GM19467 (cell line): ENCODE data around the gene PAX8.
A peak's percentile ranks its signal among the peaks of the same experiment; 100 is the strongest.

Source experiments
- ATAC-seq: cut with Tn5 transposase; IDR thresholded peaks from one replicate; pipeline ENCODE4 v1.9.1; 2021; ENCODE audit warnings: mild to moderate bottlenecking, moderate library complexity; ENCODE audit not compliant: unreplicated experiment

The PAX8 gene

DNA sequence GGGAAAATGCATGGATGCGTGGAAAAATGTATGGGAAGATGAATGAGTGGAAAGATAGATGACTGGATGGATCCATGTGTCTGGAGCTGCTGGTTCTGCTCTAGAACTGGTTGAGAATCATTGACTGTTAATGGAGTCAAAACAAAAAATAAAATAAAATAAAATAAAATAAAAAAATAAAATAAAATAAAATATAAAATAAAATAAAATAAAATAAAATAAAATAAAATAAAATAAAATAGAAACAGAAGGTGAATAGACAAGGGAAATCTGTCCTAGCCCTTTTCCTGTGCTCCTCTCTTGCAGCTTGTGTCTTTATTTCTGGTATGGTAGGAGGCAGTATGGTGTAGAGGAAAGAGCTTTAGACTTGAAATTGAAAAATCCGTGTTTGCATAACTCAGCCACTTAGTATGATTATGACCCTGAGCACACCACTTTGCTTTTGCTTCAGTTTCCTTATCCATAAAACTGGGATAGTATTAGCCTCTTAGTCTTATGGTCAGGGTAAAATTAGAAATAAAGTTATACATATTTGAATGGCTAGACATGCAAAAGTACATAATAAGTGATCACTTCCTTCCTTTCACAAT lies 54.0 kb downstream of the PAX8 start:
- no peak for ATAC-seq

DNA sequence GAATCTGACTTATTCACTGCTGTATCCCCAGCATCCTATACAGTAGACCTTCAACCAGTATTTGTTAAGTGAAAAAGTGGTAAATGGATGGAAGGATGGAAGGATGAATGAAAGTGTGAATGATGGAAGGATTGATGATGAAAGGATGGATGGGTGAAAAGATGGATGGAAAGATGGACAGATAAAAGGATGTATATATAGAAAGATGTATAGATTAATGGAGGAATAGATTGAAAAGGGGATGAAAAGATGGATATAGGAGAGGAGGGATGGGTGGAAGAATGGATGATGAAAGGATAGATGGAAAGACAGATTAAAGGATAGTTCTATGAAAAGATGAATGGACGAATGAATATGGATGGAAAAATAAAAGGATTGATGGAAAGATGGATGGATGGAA lies 54.9 kb downstream of the PAX8 start:
- ATAC-seq, result no peak

DNA sequence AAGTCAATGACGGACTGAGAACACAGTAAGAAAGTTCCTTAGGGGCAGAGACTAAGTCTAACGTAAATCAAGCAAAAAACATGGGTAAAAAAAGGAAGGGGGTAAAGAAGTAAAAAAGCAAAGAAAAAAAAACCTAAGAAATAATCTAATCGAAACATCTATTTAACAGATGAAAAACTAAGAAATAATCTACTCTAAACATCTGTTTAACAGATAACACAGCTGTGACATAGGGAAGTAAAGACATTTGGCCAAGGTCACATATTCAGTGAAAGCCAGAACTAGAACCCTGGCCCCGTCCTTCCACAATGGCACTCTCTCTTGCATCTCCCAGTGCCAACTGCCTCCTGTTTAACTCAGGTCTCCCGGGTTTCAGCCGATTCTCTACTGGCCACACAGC lies 56.9 kb downstream of the PAX8 start:
- no peak for ATAC-seq

DNA sequence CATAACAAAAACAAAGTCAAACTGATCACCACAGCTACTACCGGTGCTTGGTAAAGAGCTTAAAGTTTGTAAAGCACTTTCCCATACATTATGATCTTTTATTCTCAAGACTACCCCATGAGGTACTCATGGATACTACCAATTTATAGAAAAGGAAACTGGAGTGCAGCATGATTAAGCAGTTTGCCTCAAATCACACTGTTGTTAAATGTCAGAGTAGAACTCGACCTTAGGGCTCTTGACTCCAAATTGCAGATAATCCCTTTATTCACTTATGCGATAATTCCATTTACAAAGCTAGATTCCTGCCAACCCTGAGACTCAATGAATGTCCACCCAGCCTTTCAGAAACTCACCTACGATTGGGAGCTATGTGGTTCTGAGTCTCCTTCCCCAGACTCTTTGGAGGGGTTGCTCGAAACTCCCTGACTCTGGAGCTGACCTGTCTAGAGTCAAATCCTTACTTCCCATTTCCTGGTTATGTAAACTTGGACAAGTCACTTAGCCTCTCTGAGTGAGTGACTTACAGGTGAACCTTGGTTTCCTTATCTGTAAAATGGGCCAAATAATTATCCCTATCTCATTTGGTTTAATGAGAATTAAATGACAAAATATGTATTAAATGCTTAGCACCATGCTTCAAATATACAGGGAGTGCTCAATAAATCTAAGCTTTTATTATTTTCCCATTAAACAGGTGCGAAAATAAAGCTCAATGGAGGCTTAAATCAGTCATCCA lies 57.6 kb downstream of the PAX8 start:
- ATAC-seq, result no peak

GRCh38 chr2:113219889-113220641 lies 58.7 kb downstream of the PAX8 start:
- ATAC-seq, result no peak

DNA sequence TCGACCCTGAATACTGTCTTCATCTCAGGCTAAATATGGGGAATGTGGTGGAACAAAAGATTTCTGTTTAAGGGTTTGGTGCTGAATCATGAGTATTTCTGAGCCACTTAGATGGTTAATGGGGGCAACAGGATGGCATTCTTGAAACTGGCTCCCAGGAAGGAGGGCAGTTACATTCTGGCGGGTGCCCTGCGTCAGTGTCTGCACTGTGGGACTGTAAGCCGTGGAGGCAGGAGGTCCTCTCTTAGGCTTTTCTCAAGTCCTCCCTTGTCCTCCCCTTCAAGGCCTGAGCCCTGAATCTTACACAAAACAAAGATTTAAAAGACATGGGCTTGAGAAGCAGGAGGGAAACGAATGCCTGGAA lies 59.2 kb downstream of the PAX8 start:
- no peak for ATAC-seq

GRCh38 chr2:113219092-113219441 lies 59.7 kb downstream of the PAX8 start:
- ATAC-seq, result no peak

DNA sequence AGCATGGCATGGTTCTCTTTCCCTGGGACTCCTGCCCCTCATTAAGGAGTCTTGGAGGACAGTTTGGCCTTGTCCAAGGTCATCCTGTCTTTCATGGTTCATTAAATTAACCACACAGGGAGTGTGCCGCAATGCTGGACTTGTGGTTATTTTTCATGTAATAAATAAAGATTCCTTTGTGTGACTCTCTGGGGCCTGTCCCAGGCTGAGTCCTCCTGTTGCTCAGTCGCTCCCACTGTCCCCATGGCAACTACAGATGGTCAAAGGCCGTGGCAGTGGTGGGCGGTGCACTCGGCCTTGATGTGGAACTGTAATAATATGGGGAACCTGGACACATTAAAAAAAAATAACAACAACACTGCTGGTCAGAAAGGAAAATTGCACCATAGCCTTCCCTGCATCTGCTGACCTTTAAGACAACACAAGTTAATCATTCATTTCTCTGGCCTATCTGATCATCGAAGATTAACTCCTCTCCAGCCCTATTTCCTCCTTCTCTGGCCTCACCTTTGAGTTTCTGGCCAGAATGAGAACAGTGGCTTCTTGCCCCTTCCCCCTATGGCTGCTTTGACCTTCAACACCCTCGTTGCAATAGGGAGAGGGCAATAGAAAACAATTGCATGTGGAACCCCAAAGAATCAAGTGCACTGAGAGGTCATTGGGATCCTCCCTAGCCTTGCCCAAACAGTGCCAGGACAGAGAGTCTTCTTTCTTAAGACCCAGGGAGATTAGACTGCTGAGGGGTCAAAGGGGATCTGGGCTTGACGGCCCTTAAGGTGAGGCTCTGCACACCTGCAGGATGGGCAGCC lies 60.2 kb downstream of the PAX8 start:
- ATAC-seq, result peak; percentile 59

DNA sequence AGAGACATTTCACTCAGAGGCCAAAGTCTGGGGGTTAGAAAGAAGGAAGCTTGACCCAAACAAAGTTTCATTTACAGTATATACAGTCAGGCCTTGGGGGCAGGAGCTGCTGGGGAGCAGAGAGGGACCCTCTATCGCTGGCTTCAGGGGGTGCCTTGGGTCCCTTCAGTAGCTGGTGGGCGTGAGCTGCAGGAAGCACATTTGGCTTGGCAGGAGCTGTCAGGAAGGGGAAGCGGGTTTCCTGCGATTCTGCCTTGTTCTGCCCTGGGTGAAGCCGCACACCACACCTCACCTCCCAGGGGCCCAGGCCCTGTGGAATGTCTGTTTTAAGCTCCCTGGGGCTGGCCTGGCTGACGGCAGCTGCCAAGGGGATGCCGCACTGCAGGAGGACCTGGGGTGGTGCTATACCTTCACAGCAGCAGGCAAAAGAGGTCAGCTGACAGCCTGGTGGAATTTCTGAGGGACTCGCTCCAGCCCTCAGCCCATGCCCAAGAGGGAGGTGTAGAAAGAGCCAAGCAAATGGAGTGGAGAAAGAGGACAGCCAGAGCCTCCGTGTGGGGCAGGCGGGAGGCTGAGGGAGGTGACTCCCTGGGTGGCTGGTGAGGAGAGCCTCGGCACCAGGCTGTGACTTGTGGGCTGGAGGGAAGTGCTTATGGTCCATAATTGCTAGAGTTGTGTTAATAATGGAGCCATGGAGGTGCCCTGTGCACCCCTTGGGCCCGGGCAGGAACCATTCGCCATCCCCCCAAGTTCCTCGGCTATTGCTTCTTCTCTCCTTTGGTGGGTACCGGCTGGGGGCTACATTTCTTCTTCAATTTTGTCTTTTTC lies 61.1 kb downstream of the PAX8 start:
- ATAC-seq, result no peak

- no peak for ATAC-seq
These were observed 61.7 kb downstream of the PAX8 start for GRCh38 chr2:113216891-113217454.

GRCh38 chr2:113216321-113216720 lies 62.4 kb downstream of the PAX8 start:
- ATAC-seq, result no peak

GRCh38 chr2:113215056-113215455 lies 63.7 kb downstream of the PAX8 start:
- no peak for ATAC-seq

GRCh38 chr2:113214141-113214540 lies 64.6 kb downstream of the PAX8 start:
- ATAC-seq, result no peak

DNA sequence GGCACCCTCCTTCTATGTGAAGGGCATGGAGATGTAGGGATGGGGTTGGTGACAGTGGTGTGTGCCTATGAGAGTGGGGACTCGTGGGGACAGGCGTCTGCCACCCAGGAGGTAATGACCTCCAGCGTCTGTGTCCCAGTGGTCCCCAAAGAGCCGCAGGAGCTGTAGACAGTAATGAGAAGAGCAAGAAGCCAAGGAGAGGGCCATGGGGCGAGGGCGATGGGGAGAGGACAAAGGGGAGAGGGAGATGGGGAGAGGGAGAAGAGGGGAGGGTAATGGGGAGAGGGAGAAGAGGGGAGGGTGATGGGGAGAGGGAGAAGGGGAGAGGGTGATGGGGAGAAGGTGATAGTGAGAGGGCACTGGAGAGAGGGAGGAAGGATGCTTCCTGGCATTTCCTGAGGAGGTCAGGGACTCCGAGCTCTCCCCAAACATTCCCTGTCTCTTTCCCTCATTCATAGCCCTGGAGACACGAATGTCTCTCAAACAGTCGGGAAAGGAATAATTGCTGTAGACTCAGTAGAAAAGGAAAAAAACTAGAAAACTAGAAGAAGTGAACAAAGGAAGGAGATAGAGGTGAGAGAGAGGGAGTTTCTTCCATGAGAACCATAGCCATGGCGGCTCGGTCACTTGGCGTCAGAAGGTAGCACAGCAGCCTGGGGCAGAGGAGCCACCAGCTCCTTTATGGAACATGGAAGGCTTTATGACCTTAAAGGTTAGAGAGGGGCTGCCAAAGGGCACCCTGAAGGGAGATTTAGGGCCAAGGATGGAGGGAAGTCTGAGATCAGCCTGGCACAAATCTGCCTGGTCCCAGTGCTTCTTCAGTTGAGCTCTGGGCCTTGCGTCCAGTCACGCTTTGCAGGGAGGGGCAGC lies 65.4 kb downstream of the PAX8 start:
- no peak for ATAC-seq

DNA sequence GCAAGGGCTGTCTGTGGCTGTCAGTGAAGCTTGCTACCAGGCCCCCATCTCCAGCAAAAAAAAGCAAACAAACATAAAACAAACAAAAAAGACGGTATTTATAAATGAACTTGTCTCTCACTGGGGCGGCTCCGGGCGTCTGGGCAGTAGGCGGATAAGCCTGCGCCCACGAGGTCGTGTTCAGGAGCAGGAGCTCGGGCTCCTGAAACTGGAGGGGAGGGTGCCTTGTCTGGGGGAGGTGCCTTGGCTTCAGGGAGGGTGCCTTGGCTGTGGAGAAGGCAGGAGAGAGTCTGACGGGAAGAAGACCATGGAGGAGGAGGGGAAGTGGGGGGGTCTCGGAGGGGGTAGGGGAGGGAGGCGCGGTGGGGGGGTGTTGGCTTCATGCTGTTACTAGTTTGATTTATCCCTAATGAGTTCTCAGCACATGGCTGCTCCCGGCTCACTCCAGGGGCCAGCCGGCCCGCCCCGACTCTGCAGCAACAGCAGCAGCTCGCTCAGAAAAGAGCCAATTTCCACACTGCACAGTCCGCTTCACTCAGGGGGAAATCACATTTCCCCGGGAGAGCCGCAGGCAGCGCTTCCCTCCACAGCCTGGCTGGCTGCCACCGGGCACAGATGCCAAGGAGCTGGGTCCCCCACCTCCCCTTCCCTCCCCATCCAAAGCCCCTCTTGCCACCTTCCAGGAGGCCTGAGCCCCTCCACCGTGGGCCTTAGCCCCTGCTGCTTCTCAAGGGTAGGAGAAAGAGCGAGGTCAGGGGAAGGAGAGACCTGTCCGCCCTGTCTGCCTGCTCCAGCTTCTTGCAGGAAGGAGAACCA lies 66.3 kb downstream of the PAX8 start:
- ATAC-seq, result no peak

- ATAC-seq, result no peak
These were observed 67.3 kb downstream of the PAX8 start for GRCh38 chr2:113211226-113212105.

DNA sequence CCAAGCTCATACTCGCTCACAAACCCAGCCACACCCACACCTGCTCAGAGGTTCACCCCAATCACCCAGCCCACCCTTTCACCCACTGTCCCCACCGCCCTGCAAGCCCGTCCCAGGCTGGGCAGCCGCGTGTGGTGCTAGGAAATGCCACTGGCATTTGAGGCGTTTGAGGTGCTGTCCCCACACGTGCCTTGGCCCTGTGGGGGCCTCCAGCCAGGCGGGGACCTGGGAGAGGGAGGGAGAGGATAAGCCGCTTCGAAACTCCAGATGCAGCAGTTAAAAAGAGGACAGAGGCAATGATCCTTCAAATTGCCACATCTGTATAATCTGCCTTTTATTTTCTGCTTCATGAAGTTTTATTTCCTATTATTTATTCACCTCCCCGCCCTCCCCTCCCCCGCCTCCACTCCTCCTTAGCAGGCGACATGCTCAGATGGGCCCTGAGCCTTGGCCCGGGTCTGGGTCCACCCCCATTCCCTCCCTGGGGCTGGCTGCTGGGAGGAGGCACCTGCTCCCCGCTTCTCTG lies 69.0 kb downstream of the PAX8 start:
- ATAC-seq, result no peak
